Measurements from ENCODE around the gene SERP2.

Gene SERP2

DNA sequence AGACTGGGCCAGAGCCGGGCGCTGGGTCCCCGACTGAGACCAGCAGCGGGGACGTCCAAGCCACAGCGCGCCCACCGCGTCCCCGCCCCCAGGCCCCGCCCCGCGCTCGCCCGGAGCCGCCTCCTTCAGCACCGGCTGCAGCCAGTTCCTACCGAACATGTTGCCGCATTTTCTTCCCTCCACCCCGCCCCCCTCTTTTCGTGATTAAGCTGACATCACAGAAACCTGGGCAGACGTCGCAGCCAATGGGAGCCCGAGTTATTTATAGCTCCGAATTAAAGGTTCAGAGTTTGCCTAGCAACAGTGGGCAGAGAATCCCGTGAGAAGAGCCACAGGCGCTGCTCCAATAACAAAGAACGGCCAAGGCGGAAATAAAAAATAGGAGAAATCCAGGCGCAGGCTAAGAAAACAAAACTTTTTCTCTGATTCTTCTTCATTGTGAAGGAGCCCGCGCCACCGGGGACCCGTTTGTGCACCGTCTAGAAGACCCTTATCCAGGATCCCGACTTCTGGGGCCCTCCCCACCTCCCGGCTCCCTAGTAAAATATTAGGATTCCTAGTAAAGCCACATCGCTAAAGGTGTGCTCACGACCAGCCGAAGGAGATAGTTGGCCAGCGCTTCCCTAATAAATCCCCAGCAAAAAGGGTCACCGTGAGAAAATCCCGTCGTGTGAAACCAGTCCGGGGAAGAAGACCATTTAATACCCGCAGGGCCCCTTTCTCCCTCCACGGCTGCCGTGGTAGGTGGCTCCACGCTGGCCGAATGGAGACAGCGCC, 61.7 kb downstream of the SERP2 start:
- peak; percentile 78 to 82 for DNase-seq (ENCODE audit: low read depth in 2 of 2)

DNA sequence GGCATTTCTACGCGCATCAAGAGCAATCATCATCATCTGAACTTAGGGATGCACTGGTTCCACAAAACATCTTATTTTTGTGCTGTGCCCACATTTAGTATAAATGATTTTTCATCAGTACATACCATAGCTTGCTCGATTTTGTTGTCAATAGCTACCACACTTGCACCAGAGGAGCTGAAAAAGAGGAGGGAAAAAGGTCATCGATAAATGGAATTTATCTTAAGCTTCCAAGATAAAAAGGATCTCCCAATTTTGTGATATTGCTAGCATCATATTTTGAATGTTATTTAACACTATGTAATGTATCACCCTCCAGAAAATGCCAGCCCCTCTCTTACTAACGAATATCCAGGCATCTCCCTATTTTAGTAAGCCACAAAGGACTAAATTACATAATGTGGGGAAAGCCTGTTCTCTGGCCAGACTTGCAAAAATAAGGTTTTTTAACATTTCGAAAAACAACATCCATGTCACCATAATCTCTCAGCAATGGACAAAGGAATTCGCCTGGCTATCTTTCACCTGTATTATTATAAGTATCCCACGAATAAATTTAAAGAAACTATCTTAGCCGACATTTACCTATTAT, 62.4 kb downstream of the SERP2 start:
- no peak for DNase-seq (ENCODE audit: low read depth in 2 of 2)

DNA sequence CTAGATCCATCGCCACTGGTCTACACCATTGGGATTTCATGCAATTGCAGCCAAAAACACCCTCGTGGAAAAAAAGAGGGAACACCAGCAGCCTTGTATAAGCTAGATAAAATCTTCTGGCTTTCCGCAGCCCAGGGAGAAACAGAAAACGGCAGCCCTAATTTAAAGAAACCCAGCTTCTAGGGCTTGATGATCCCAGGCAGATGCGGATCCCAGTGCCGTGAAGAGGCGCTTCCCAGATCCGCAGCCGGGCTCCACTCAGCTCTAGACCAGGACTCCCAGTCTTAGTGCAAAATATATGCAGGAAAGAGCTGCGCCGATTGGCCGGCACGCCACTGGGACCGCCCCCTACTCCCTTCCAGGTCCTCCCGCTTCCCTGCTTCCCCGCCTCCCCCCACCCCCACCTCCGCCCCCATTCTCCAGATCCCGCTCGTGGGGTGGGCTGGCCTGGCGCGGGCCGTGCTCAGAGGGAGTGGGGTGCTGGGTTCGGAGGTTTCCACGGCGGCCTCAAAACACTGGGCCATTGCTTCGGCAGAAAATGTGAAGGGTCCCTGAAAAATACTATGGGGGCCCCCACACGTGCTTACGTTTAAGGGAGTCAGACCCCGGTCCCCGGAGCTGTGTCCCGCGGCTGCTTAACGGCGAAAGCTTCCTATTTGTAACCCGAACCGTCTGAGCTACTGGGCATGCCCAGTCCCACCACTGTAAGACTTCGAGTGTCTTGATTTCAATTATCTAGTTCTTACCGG, 63.1 kb downstream of the SERP2 start:
- peak; percentile 14 to 26 for DNase-seq (ENCODE audit: low read depth in 2 of 2)

DNA sequence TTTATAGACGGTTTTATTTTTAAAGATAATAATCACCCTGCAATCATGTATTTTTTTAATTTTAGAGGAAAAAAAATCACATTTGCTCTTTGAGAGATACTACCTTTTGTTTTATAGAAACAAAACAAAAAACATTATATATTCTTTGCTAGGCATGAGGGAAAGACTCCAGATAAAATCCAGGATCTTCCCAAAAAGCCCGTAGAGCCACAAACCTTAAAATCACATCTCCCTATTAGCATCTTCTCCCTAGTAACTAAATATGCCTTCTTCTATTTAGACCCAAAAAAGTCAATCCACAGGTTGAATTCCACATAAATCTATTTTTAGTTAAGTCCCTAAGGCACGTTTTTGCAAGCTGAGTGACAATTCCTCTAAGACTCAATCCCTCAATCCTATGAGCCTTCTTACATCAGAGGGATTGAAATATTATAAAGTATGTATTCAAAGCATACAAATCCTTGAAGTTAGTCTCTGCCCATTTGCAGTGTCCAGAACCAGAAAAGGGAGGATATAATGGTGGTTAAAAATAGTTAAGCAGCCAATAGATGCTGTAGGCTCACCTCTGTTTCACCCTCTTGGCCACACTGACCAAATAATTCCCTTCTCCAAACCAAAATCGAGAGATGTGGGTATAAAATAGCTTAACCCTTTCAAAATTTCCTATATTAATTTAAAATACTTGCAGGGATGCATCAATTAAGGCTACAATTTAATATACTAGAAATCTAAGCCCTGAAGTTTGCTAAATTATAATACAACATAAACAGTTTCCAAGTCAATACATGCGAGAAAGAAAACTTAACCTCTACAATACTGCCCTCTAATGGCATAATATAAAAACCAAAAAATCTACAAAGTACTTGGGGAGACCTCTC, 64.0 kb downstream of the SERP2 start:
- no peak for DNase-seq (ENCODE audit: low read depth in 2 of 2)

DNA sequence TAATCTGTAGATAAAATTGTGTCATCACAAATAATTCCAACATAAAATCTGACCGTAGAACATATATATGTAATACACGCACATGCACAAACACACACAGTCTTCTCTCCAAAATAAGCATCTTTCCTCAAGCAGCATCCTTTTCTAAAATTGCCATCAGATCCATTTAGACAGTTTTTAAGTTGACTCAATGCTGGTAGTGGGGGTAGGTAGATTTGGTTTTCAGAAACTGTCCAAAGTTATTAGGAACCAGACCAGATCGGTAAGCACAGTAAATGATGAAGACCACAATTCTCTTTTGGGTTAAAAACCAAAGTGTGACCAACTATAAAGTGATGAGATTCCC, 64.6 kb downstream of the SERP2 start:
- no peak for DNase-seq (ENCODE audit: low read depth in 2 of 2)

DNA sequence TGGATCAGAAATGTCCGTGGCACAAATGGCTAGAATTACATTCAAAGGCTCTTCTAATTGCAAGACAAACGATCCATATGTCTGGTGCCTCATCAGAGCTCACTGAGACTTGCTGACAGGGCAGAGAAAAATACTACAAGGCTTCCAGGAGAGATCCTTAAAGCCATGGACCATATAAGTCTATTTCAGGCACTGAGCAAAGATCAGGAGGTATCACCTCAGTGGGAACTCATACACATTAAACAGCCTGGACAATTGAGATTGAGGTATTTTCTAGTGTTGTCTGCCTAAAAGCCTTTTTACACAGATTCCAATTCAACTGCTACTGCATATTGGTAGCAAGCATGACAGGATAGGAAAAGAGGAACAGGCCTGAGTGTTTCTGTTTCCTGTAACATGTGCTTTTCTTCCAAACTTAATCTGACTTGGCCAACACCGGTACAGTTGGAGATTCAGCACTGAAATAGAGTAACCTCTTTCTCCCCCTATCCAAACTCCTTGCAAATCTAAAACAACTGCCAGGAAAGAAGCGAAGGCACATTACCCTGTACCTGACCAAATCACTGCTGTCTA, 65.9 kb downstream of the SERP2 start:
- DNase-seq (ENCODE audit: low read depth in 2 of 2), result no peak

DNA sequence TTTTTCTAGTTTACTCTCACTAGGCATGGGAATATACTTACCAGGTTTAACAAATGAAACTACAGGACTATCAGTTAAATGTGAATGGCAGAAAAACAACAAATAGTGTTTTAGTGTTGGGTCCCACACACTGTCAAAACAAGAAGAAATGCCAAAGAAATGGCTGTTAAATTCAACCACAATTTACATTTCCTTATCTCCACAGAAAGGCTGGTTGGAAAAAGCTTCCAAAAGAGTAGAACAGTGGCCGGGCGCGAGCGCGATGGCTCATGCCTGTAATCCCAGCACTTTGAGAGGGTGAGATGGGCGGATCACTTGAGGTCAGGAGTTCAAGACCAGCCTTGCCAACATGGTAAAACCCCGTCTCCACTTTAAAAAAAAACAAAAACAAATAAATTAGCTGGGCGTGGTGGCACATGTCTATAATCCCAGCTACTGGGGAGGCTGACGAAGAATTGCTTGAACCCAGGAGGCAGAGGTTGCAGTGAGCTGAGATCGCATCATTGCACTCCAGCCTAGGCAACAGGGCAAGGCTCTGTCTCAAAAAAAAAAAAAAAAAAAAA, 66.5 kb downstream of the SERP2 start:
- DNase-seq (ENCODE audit: low read depth in 2 of 2), result no peak

Measured in stimulated activated CD8-positive, alpha-beta memory T cell treated with anti-CD3 and anti-CD28 coated beads, Interleukin-15, amount 100 ng/mL, for 48 hours (primary cell).